GM12872 (cell line): Measurements from ENCODE around the gene SHC3.

Source experiments
- CTCF ChIP-seq: IDR thresholded peaks from 3 replicates; pipeline ENCODE4 v1.5.1; 2011; ENCODE audit warnings: low read depth, mild to moderate bottlenecking, low read length, moderate library complexity; ENCODE audit not compliant: insufficient read depth

Gene SHC3

GRCh38 chr9:89115426-89115825 is 63.2 kb downstream of the SHC3 start:
- TF ChIP-seq CTCF = no peak

- TF ChIP-seq CTCF = no peak
Measured at GRCh38 chr9:89114741-89115140, 63.9 kb downstream of the SHC3 start.

- TF ChIP-seq CTCF = no peak
Measured at GRCh38 chr9:89113851-89114250, 64.8 kb downstream of the SHC3 start.

DNA sequence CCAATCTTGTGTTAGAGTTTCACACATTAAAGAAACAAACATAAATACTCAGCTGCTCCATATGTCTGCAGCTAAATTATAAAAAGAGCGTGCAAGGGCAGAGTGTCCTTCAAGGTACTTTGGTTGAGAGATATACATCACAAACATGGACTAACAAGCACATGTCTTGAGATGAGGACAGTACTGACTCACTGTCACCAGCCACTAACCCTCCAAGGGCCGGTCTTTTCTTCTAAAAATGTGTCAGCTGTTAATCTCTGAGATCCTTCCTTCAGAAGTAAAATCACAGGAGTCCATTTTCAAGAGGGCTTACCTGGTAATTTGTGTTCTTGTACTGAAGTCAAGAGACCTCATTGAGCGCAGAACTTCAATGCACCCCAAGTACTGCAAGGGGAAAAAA is 66.4 kb downstream of the SHC3 start:
- no peak for TF ChIP-seq CTCF

- no peak for TF ChIP-seq CTCF
Measured at GRCh38 chr9:89109666-89110065, 69.0 kb downstream of the SHC3 start.

DNA sequence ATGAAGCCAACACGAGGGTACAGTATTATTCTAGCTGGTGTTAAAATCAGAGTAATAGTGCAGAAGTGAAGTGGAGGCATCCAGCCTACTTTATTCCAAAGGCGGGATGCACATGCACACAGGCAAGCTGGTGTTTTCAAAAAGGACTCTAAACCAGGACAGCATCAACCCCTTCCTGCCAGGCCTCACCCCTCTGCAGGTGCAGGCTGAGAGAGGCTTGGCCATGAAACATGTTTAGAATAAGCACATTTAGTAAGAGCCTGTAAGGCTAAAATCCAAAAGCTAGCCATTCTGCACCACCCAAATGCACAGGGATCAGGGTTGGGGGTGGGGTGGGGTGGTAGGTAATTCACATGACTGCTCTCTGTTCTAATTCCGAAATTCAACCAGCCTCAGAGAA is 71.2 kb downstream of the SHC3 start:
- TF ChIP-seq CTCF = no peak

GRCh38 chr9:89106224-89106851 is 72.3 kb downstream of the SHC3 start:
- TF ChIP-seq CTCF = no peak
